Right lobe of liver (tissue), 6 donors: Measurements from ENCODE around the gene GOLGA3. TPM values are rescaled to one million over a fixed set of nuclear protein-coding genes. Genes with fewer than 3 reads are reported as not detected.
A peak's percentile ranks its signal among the peaks of the same experiment; 100 is the strongest.

ENCODE experiments used
- ATAC-seq, 4 donors: fragments of 200-7000 bp; cut with Tn5 transposase; one replicate each; pipeline ENCODE4 v1.9.1; 2020; ENCODE audit warnings: mild to moderate bottlenecking in 4 of 4, moderate library complexity in 4 of 4
- DNase-seq, 3 donors: peaks; one replicate each; pipeline ENCODE4 v3.0.0-alpha.2; 2020
- H3K27ac ChIP-seq, 3 donors: fragments of 200-600 bp; one replicate each; pipeline ENCODE4 v1.8.0; 2022
- H3K27me3 ChIP-seq, 2 donors: fragments of 200-600 bp; one replicate each; pipeline ENCODE4 v1.8.0; 2022
- H3K36me3 ChIP-seq, 4 donors: fragments of 200-600 bp; sonication (generic) in 1 of 4; one replicate each; pipeline versions ENCODE4 v1.5.1 to v1.8.0; 2017 to 2022; ENCODE audit warnings: control low read depth in 1 of 4
- H3K4me1 ChIP-seq, 4 donors: fragments of 200-600 bp; sonication (generic) in 1 of 4; one replicate each; pipeline versions ENCODE4 v1.5.1 to v1.8.0; 2017 to 2022; ENCODE audit warnings: control low read depth in 1 of 4
- H3K4me3 ChIP-seq, 3 donors: fragments of 200-600 bp; one replicate each; pipeline ENCODE4 v1.8.0; 2022
- H3K9me3 ChIP-seq, 4 donors: fragments of 200-600 bp; sonication (generic) in 1 of 4; one replicate each; pipeline versions ENCODE4 v1.5.1 to v1.8.0; 2017 to 2022; ENCODE audit warnings: control low read depth in 1 of 4
- POLR2A ChIP-seq: fragments of 450-650 bp; IDR thresholded peaks from one replicate; pipeline ENCODE4 v1.6.1; 2017; ENCODE audit warnings: antibody characterized with exemption, mild to moderate bottlenecking
- WGBS: methylation state at CpG from one replicate; pipeline ENCODE4 v1.1.6; 2018; ENCODE audit warnings: low coverage, low lambda C conversion rate; ENCODE audit not compliant: insufficient coverage; ENCODE audit errors: missing lambda C conversion rate; 5-methylcytosine and 5-hydroxymethylcytosine counted together
- intact Hi-C, 2 donors: fragments of 100-400 bp; cut with DNase I; formaldehyde crosslinking; loops; one replicate each; pipeline versions ENCODE4 v1.11.2 to v1.14.1; 2022
- total RNA-seq, 6 experiments: library from RNA; depleted of rRNA in 2 of 6; stranded (reverse); fragments of >200 nt in 2 of 6; fragmentation: NEBNext Ultra II Directional in 3 of 6; extraction: Animal tissue kit (Norgen Biotek cat#: 25700) in 3 of 6; gene quantifications; one replicate each; pipeline versions ENCODE4 v1.1.0 to v1.2.4, GENCODE V29; 2016 to 2023
- TF ChIP-seq, protein P1 (sequence below), 4 donors: fragments of 200-600 bp in 3 of 4; fragments of 450-650 bp in 1 of 4; IDR thresholded peaks; one replicate each; pipeline versions ENCODE4 v1.5.1 to v1.8.0; 2016 to 2022; ENCODE audit warnings: antibody characterized with exemption in 4 of 4, mild to moderate bottlenecking in 2 of 4
- donor health status: DM: no; HTN: yes; CAD: no.
- donor health status: DM: no; HTN: no; CAD: no.
- donor health status: DM: no; HTN: no; CAD: no.
- donor health status: DM: no; HTN: yes; CAD: no.
- donor health status: DM: no; HTN: yes; CAD: no.

GOLGA3 gene
- total RNA-seq, 6 experiments from 2014 or later = 15.7 to 37.5 (median 22.8) TPM

GRCh38 chr12:132734206-132734605, 94.5 kb downstream of the GOLGA3 start:
- no peak for DNase-seq
- intact Hi-C loops = no loop called here
- peaks cover 0 to 48% (median 28%) of the 10 kb centered on the region in 4 donors for H3K36me3 ChIP-seq

DNA sequence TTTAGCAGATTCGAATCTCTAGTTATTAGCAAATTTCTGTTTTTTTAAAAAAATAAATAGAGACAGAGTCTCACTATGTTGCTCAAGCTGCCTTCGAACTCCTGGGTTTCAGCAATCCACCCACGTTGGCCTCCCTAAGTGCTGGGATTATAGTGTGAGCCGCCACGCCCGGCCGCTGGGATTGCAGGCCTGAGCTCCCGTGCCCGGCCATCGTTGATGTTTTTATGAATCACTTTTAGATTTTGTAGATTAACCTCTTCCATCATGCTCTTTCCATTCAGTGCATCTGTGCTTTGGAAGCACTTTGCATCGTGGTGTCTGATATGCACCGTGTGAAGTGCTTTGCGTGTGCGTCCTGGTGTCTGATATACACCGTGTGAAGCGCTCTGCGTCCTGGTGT, 97.1 kb downstream of the GOLGA3 start:
- H3K27ac ChIP-seq = no peak overlapping the region
- H3K27me3 ChIP-seq = no peaks in the 10 kb centered on the region
- 90% methylated on average over 17 of the region's 17 CpGs for WGBS
- intact Hi-C loops = no loop called here
- no peaks in the 10 kb centered on the region for H3K4me1 ChIP-seq
- no peaks in the 10 kb centered on the region for H3K9me3 ChIP-seq
- DNase-seq (no peak), ATAC-seq (no peak)
- H3K36me3 ChIP-seq = peaks cover 0 to 50% (median 30%) of the 10 kb centered on the region in 4 donors
- no peak for TF ChIP-seq POLR2A
- TF ChIP-seq, protein P1, sequence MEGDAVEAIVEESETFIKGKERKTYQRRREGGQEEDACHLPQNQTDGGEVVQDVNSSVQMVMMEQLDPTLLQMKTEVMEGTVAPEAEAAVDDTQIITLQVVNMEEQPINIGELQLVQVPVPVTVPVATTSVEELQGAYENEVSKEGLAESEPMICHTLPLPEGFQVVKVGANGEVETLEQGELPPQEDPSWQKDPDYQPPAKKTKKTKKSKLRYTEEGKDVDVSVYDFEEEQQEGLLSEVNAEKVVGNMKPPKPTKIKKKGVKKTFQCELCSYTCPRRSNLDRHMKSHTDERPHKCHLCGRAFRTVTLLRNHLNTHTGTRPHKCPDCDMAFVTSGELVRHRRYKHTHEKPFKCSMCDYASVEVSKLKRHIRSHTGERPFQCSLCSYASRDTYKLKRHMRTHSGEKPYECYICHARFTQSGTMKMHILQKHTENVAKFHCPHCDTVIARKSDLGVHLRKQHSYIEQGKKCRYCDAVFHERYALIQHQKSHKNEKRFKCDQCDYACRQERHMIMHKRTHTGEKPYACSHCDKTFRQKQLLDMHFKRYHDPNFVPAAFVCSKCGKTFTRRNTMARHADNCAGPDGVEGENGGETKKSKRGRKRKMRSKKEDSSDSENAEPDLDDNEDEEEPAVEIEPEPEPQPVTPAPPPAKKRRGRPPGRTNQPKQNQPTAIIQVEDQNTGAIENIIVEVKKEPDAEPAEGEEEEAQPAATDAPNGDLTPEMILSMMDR (IDR thresholded peaks at IDR 0.05) = no peak
- no peak overlapping the region for H3K4me3 ChIP-seq

More at GRCh38 chr12:132734206-132734605, 94.5 kb downstream of the GOLGA3 start:
- H3K4me1 ChIP-seq = no peaks in the 10 kb centered on the region
- TF ChIP-seq POLR2A = no peak
- TF ChIP-seq, protein P1 (IDR thresholded peaks at IDR 0.05) = no peak
- H3K9me3 ChIP-seq = no peaks in the 10 kb centered on the region
- no peak overlapping the region for H3K27ac ChIP-seq
- H3K27me3 ChIP-seq = no peaks in the 10 kb centered on the region
- WGBS = 87% methylated on average over 3 of the region's 10 CpGs
- ATAC-seq = peak in 1 of 4 donors; percentile 25
- no peak overlapping the region for H3K4me3 ChIP-seq

DNA sequence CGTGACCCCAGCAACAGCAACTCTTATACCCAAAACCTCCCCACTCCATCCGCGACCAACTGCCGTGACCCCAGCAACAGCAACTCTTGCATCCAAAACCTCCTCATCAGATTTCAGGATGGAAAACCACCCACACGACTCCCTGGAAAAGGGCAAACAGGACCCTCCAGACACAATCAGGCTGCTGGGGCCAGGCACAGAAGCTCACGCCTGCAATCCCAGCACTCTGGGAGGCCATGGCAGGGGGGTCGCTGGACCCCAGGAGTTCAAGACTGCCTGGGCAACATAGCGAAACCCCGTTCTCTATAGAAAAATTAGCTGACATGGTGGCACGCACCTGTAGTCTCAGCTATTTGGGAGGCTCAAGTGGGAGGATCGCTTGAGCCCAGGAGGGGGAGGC, 98.3 kb downstream of the GOLGA3 start:
- H3K36me3 ChIP-seq = peaks cover 0 to 53% (median 26%) of the 10 kb centered on the region in 4 donors
- no peaks in the 10 kb centered on the region for H3K4me1 ChIP-seq
- no peak overlapping the region for H3K27ac ChIP-seq
- ATAC-seq = no peak
- no peak overlapping the region for H3K4me3 ChIP-seq
- intact Hi-C loops = no loop called here
- WGBS = 80% methylated on average over 1 of the region's 11 CpGs
- TF ChIP-seq, protein P1 (IDR thresholded peaks at IDR 0.05) = no peak
- TF ChIP-seq POLR2A = no peak
- H3K27me3 ChIP-seq = no peaks in the 10 kb centered on the region
- DNase-seq = no peak
- H3K9me3 ChIP-seq = no peaks in the 10 kb centered on the region

- WGBS = 88% methylated on average over 16 of the region's 24 CpGs
- DNase-seq = peak in 1 of 3 donors; percentile 19
- H3K36me3 ChIP-seq = peaks cover 0 to 52% (median 24%) of the 10 kb centered on the region in 4 donors
Observed at GRCh38 chr12:132729541-132730320, 98.9 kb downstream of the GOLGA3 start.

More at GRCh38 chr12:132729541-132730320, 98.9 kb downstream of the GOLGA3 start:
- TF ChIP-seq POLR2A = no peak
- TF ChIP-seq, protein P1 (IDR thresholded peaks at IDR 0.05) = no peak
- Histone ChIP-seq H3K9me3 (no peaks in the 10 kb centered on the region), H3K4me3 (no peak overlapping the region), H3K4me1 (no peaks in the 10 kb centered on the region), H3K27ac (no peak overlapping the region), H3K27me3 (no peaks in the 10 kb centered on the region)
- ATAC-seq = no peak
- intact Hi-C loops = no loop called here
